IPS-20b (cell line): ENCODE data around the gene RAPGEF4.

Experiments used
- H3K27ac ChIP-seq: one replicate; pipeline ENCODE4 v1.5.1; 2013; ENCODE audit warnings: low read length
- H3K27me3 ChIP-seq: 2 replicates; pipeline ENCODE4 v1.6.1; 2013; ENCODE audit warnings: mild to moderate bottlenecking, low read length, inconsistent platforms; ENCODE audit not compliant: insufficient read depth
- H3K36me3 ChIP-seq: 2 replicates; pipeline ENCODE4 v1.6.1; 2013; ENCODE audit warnings: low read depth, mild to moderate bottlenecking, inconsistent platforms, low read length, moderate library complexity; ENCODE audit not compliant: insufficient read depth
- H3K4me1 ChIP-seq: 2 replicates; pipeline ENCODE4 v1.6.1; 2013; ENCODE audit warnings: mild to moderate bottlenecking, control low read depth, inconsistent platforms, low read length, moderate library complexity; ENCODE audit not compliant: insufficient read depth
- H3K4me3 ChIP-seq: 2 replicates; pipeline ENCODE4 v1.5.1; 2013; ENCODE audit warnings: mild to moderate bottlenecking, low read length, inconsistent platforms
- H3K9ac ChIP-seq: 2 replicates; pipeline ENCODE4 v1.6.1; 2013; ENCODE audit warnings: low read depth, mild to moderate bottlenecking, inconsistent platforms, low read length, moderate library complexity
- H3K9me3 ChIP-seq: 2 replicates; pipeline ENCODE4 v1.6.1; 2013; ENCODE audit warnings: mild to moderate bottlenecking, low read depth, low read length, inconsistent platforms; ENCODE audit not compliant: insufficient read depth

Gene RAPGEF4

GRCh38 chr2:173077506-173078177, 342.0 kb downstream of the RAPGEF4 start:
- Histone ChIP-seq H3K36me3 (no peaks in the 10 kb centered on the region), H3K9me3 (no peaks in the 10 kb centered on the region), H3K27me3 (peaks cover 19% of the 10 kb centered on the region), H3K4me3 (no peak overlapping the region), H3K9ac (no peak overlapping the region), H3K4me1 (peaks cover 4% of the 10 kb centered on the region; the same call in 1 of the 2 replicates), H3K27ac (no peak overlapping the region)

GRCh38 chr2:173079141-173079540, 343.5 kb downstream of the RAPGEF4 start:
- H3K36me3 ChIP-seq: no peaks in the 10 kb centered on the region

GRCh38 chr2:173079973-173080860, 344.6 kb downstream of the RAPGEF4 start:
- H3K4me1 ChIP-seq: peaks cover 4% of the 10 kb centered on the region; the same call in 1 of the 2 replicates
- H3K4me3 ChIP-seq: no peak overlapping the region
- H3K9ac ChIP-seq: no peak overlapping the region
- no peaks in the 10 kb centered on the region for H3K36me3 ChIP-seq
- H3K27ac ChIP-seq: no peak overlapping the region
- no peaks in the 10 kb centered on the region for H3K9me3 ChIP-seq
- peaks cover 9% of the 10 kb centered on the region; the same call in 1 of the 2 replicates for H3K27me3 ChIP-seq

More at GRCh38 chr2:173079141-173079540, 343.5 kb downstream of the RAPGEF4 start:
- Histone ChIP-seq H3K27me3 (peaks cover 19% of the 10 kb centered on the region), H3K27ac (no peak overlapping the region), H3K4me3 (no peak overlapping the region), H3K9me3 (no peaks in the 10 kb centered on the region), H3K4me1 (peaks cover 4% of the 10 kb centered on the region; the same call in 1 of the 2 replicates), H3K9ac (no peak overlapping the region)

- H3K9me3 ChIP-seq: no peaks in the 10 kb centered on the region
- H3K27ac ChIP-seq: no peak overlapping the region
- peaks cover 3% of the 10 kb centered on the region; the same call in 1 of the 2 replicates for H3K4me1 ChIP-seq
- no peaks in the 10 kb centered on the region for H3K27me3 ChIP-seq
- H3K4me3 ChIP-seq: no peak overlapping the region
- no peak overlapping the region for H3K9ac ChIP-seq
- H3K36me3 ChIP-seq: no peaks in the 10 kb centered on the region
Measured at GRCh38 chr2:173086518-173087213, 351.0 kb downstream of the RAPGEF4 start.

GRCh38 chr2:173087214-173087581, 351.6 kb downstream of the RAPGEF4 start:
- H3K27me3 ChIP-seq: no peaks in the 10 kb centered on the region
- no peaks in the 10 kb centered on the region for H3K9me3 ChIP-seq
- no peak overlapping the region for H3K9ac ChIP-seq
- H3K27ac ChIP-seq: no peak overlapping the region
- no peak overlapping the region for H3K4me3 ChIP-seq
- no peaks in the 10 kb centered on the region for H3K36me3 ChIP-seq
- H3K4me1 ChIP-seq: peaks cover 3% of the 10 kb centered on the region; the same call in 1 of the 2 replicates

- no peak overlapping the region for H3K9ac ChIP-seq
- peaks cover under 1% of the 10 kb centered on the region; the same call in 1 of the 2 replicates for H3K36me3 ChIP-seq
- no peaks in the 10 kb centered on the region for H3K9me3 ChIP-seq
- no peak overlapping the region for H3K27ac ChIP-seq
- peaks cover 3% of the 10 kb centered on the region; the same call in 1 of the 2 replicates for H3K4me1 ChIP-seq
- no peaks in the 10 kb centered on the region for H3K27me3 ChIP-seq
- no peak overlapping the region for H3K4me3 ChIP-seq
Measured at GRCh38 chr2:173087793-173088496, 352.3 kb downstream of the RAPGEF4 start.

- Histone ChIP-seq H3K9me3 (no peaks in the 10 kb centered on the region), H3K4me3 (no peak overlapping the region), H3K27ac (no peak overlapping the region), H3K4me1 (peaks cover 3% of the 10 kb centered on the region; the same call in 1 of the 2 replicates), H3K9ac (no peak overlapping the region), H3K36me3 (peaks cover 4% of the 10 kb centered on the region; the same call in 1 of the 2 replicates), H3K27me3 (no peaks in the 10 kb centered on the region)
Measured at GRCh38 chr2:173090276-173090877, 354.7 kb downstream of the RAPGEF4 start.

GRCh38 chr2:173090973-173091660, 355.5 kb downstream of the RAPGEF4 start:
- H3K27me3 ChIP-seq: no peaks in the 10 kb centered on the region
- no peak overlapping the region for H3K9ac ChIP-seq
- peaks cover 3% of the 10 kb centered on the region; the same call in 1 of the 2 replicates for H3K4me1 ChIP-seq
- peaks cover 4% of the 10 kb centered on the region; the same call in 1 of the 2 replicates for H3K36me3 ChIP-seq
- no peaks in the 10 kb centered on the region for H3K9me3 ChIP-seq
- no peak overlapping the region for H3K27ac ChIP-seq
- no peak overlapping the region for H3K4me3 ChIP-seq

GRCh38 chr2:173091910-173092309, 356.3 kb downstream of the RAPGEF4 start:
- Histone ChIP-seq H3K9me3 (no peaks in the 10 kb centered on the region), H3K27ac (no peak overlapping the region), H3K4me1 (peaks cover 3% of the 10 kb centered on the region; the same call in 1 of the 2 replicates), H3K27me3 (no peaks in the 10 kb centered on the region), H3K9ac (no peak overlapping the region), H3K4me3 (no peak overlapping the region), H3K36me3 (peaks cover 4% of the 10 kb centered on the region; the same call in 1 of the 2 replicates)

- peaks cover 3% of the 10 kb centered on the region; the same call in 1 of the 2 replicates for H3K4me1 ChIP-seq
- no peak overlapping the region for H3K27ac ChIP-seq
- H3K36me3 ChIP-seq: peaks cover 4% of the 10 kb centered on the region; the same call in 1 of the 2 replicates
- no peak overlapping the region for H3K9ac ChIP-seq
- no peaks in the 10 kb centered on the region for H3K9me3 ChIP-seq
- H3K4me3 ChIP-seq: no peak overlapping the region
- no peaks in the 10 kb centered on the region for H3K27me3 ChIP-seq
Measured at GRCh38 chr2:173092844-173093402, 357.3 kb downstream of the RAPGEF4 start.
